A549 (cell line): Measurements from ENCODE around the gene ONECUT2. TPM values are rescaled to one million over a fixed set of nuclear protein-coding genes. Genes with fewer than 3 reads are reported as not detected.

Source experiments
- ATAC-seq, 2 experiments: fragments of 200-7000 bp in 1 of 2; fragments of >200 bp in 1 of 2; cut with Nextera tagmentation in 1 of 2; cut with Tn5 transposase in 1 of 2; 3 replicates each; pipeline versions ENCODE4 v1.8.0 to v1.9.1; 2018 to 2020; ENCODE audit warnings: mild to moderate bottlenecking in 1 of 2, moderate library complexity in 1 of 2
- CTCF ChIA-PET: fragments of 300-600 bp; sonication (Branson Sonifier 250); formaldehyde crosslinking; extraction: SDS; loops from one replicate; lab custom pipeline; 2021; ENCODE audit warnings: antibody characterized with exemption, inconsistent platforms; lab: Yijun Ruan, JAX
- POLR2A ChIA-PET: fragments of 350-600 bp; formaldehyde crosslinking; extraction: SDS; loops from one replicate; lab custom pipeline; 2021; ENCODE audit warnings: antibody characterized with exemption, inconsistent platforms; lab: Yijun Ruan, JAX
- DNase-seq, 2 experiments: peaks; one replicate each; pipeline versions ENCODE4 v3.0.0 to v3.0.0-alpha.2; 2011 to 2016; ENCODE audit warnings: low read depth in 1 of 2, low spot score in 1 of 2
- FAIRE-seq: peaks from 2 replicates; lab custom pipeline; 2011; peaks lifted over from hg19 to GRCh38; lab: Jason Lieb, UNC
- H3K27ac ChIP-seq, 2 experiments: fragments of >200 bp; sonication (Bioruptor Twin); formaldehyde crosslinking; 3 replicates each; pipeline ENCODE4 v1.5.1; 2016 to 2017
- H3K4me1 ChIP-seq: fragments of >200 bp; sonication (Bioruptor Twin); formaldehyde crosslinking; 3 replicates; pipeline ENCODE4 v1.6.1; 2016
- H3K4me2 ChIP-seq: fragments of >200 bp; sonication (Bioruptor Twin); formaldehyde crosslinking; 3 replicates; pipeline ENCODE4 v1.6.1; 2016
- H3K4me3 ChIP-seq: fragments of >200 bp; sonication (Bioruptor Twin); formaldehyde crosslinking; 3 replicates; pipeline ENCODE4 v1.5.1; 2016
- H3K9me3 ChIP-seq: fragments of >200 bp; sonication (Bioruptor Twin); formaldehyde crosslinking; 3 replicates; pipeline ENCODE4 v1.6.1; 2016
- ATOH8 ChIP-seq: fragments of 250-450 bp; sonication (Bioruptor Pico); IDR thresholded peaks from 2 replicates; pipeline ENCODE4 v1.5.0; 2020; ENCODE audit warnings: low read depth, mild to moderate bottlenecking, moderate library complexity
- BCL3 ChIP-seq: fragments of >200 bp; sonication (Bioruptor Twin); formaldehyde crosslinking; IDR thresholded peaks from 3 replicates; pipeline ENCODE4 v1.6.1; 2016
- BHLHE40 ChIP-seq: IDR thresholded peaks from 2 replicates; pipeline ENCODE4 v1.6.1; 2012; ENCODE audit warnings: low read depth, low read length, inconsistent platforms
- CEBPB ChIP-seq, 2 experiments: fragments of >200 bp in 1 of 2; sonication (Bioruptor Twin) in 1 of 2; formaldehyde crosslinking in 1 of 2; IDR thresholded peaks; 2 replicates each; pipeline ENCODE4 v1.6.1; 2012 to 2016
- CHD2 ChIP-seq: fragments of 150-350 bp; IDR thresholded peaks from 2 replicates; pipeline ENCODE4 v1.6.1; 2014; ENCODE audit warnings: low read length; ENCODE audit not compliant: partially characterized antibody
- CHD4 ChIP-seq: fragments of 200-600 bp; sonication (generic); IDR thresholded peaks from 2 replicates; pipeline ENCODE4 v1.6.1; 2016; ENCODE audit warnings: antibody characterized with exemption, mild to moderate bottlenecking, borderline replicate concordance
- EP300 ChIP-seq, 2 experiments: fragments of >200 bp; sonication (Bioruptor Twin); formaldehyde crosslinking; IDR thresholded peaks; 2 replicates in 1 of 2; 3 replicates in 1 of 2; pipeline ENCODE4 v1.6.1; 2016 to 2017
- HDAC2 ChIP-seq: fragments of 200-600 bp; sonication (generic); IDR thresholded peaks from 2 replicates; pipeline ENCODE4 v1.6.1; 2016
- HES2 ChIP-seq: fragments of >200 bp; sonication (Bioruptor Twin); formaldehyde crosslinking; IDR thresholded peaks from 2 replicates; pipeline ENCODE4 v1.6.1; 2016
- HMGXB4 ChIP-seq: fragments of 250-450 bp; sonication (Bioruptor Pico); IDR thresholded peaks from 2 replicates; pipeline ENCODE4 v1.5.0; 2021; ENCODE audit warnings: mild to moderate bottlenecking, moderate library complexity, borderline replicate concordance
- HOXA7 ChIP-seq: fragments of 250-450 bp; sonication (Bioruptor Pico); IDR thresholded peaks from 2 replicates; pipeline ENCODE4 v1.5.0; 2020; ENCODE audit warnings: mild to moderate bottlenecking, moderate library complexity
- HOXB5 ChIP-seq: fragments of 250-450 bp; sonication (Bioruptor Pico); IDR thresholded peaks from 2 replicates; pipeline ENCODE4 v1.5.0; 2020; ENCODE audit warnings: mild to moderate bottlenecking, moderate library complexity
- KDM1A ChIP-seq: fragments of 200-600 bp; sonication (generic); IDR thresholded peaks from 2 replicates; pipeline ENCODE4 v1.6.1; 2016; ENCODE audit warnings: low read depth, mild to moderate bottlenecking
- MAFK ChIP-seq: fragments of 450-650 bp; IDR thresholded peaks from 2 replicates; pipeline ENCODE4 v1.6.1; 2014; ENCODE audit not compliant: partially characterized antibody
- MAZ ChIP-seq: fragments of 150-350 bp; IDR thresholded peaks from 2 replicates; pipeline ENCODE4 v1.6.1; 2014; ENCODE audit warnings: antibody characterized with exemption, low read depth, low read length, borderline replicate concordance
- NFE2L2 ChIP-seq: fragments of 150-350 bp; conservative IDR thresholded peaks from 2 replicates; pipeline ENCODE4 v1.6.1; 2014; ENCODE audit warnings: low read length
- NPAS2 ChIP-seq: fragments of 250-450 bp; sonication (Bioruptor Pico); IDR thresholded peaks from 2 replicates; pipeline ENCODE4 v1.8.0; 2022; ENCODE audit warnings: mild to moderate bottlenecking, moderate library complexity, borderline replicate concordance
- NR3C1 ChIP-seq: fragments of >200 bp; sonication (Bioruptor Twin); formaldehyde crosslinking; IDR thresholded peaks from 3 replicates; pipeline ENCODE4 v1.6.1; 2017
- POLR2A ChIP-seq: IDR thresholded peaks from 2 replicates; pipeline ENCODE4 v1.6.1; 2012; ENCODE audit warnings: mild to moderate bottlenecking, low read length
- REST ChIP-seq: fragments of 200-600 bp; sonication (generic); IDR thresholded peaks from 2 replicates; pipeline ENCODE4 v1.6.1; 2016; ENCODE audit warnings: antibody characterized with exemption, mild to moderate bottlenecking, moderate library complexity
- RFX5 ChIP-seq: fragments of 450-650 bp; IDR thresholded peaks from 2 replicates; pipeline ENCODE4 v1.7.1; 2014; ENCODE audit warnings: antibody characterized with exemption, mild to moderate bottlenecking, moderate library complexity
- SMC3 ChIP-seq: fragments of >200 bp; sonication (Bioruptor Twin); formaldehyde crosslinking; IDR thresholded peaks from 3 replicates; pipeline ENCODE4 v1.6.1; 2018; ENCODE audit warnings: inconsistent platforms
- USF2 ChIP-seq: fragments of 450-650 bp; IDR thresholded peaks from 2 replicates; pipeline ENCODE4 v1.6.1; 2014; ENCODE audit warnings: antibody characterized with exemption
- ZSCAN20 ChIP-seq: fragments of 250-450 bp; sonication (Bioruptor Pico); IDR thresholded peaks from 2 replicates; pipeline ENCODE4 v1.8.0; 2022; ENCODE audit warnings: mild to moderate bottlenecking, moderate library complexity
- WGBS: methylation state at CpG from one replicate; pipeline ENCODE4 v1.1.6; 2017; ENCODE audit errors: missing lambda C conversion rate; 5-methylcytosine and 5-hydroxymethylcytosine counted together
- polyA plus RNA-seq, 4 experiments: library from polyadenylated mRNA; depleted of rRNA in 3 of 4; stranded (reverse); fragments of >200 nt; fragmentation: RNase III in 1 of 4; extraction: RNeasy Plus Mini Kit Qiagen cat#74134 plus additional on column Dnase treatment in 1 of 4; gene quantifications; 2 replicates in 3 of 4; 3 replicates in 1 of 4; pipeline ENCODE4 v1.2.3, GENCODE V29; 2011 to 2017

Gene ONECUT2
- polyA plus RNA-seq, 2 of the 4 experiments (the other 2 are of a cell fraction), result 0.45 to 0.62 TPM

- POLR2A ChIA-PET, result no interaction called here
- Histone ChIP-seq H3K9me3 (no peaks in the 10 kb centered on the region), H3K4me1 (no peaks in the 10 kb centered on the region), H3K4me3 (no peak overlapping the region), H3K4me2 (no peak overlapping the region), H3K27ac (no peak overlapping the region)
- DNase-seq (no peak), FAIRE-seq (no peak), ATAC-seq (no peak)
- WGBS, result 74% methylated on average over 14 of the region's 80 CpGs
- TF ChIP-seq CEBPB (IDR thresholded peaks at IDR 0.05), result no peak
- TF ChIP-seq MAZ, result no peak
- no peak for TF ChIP-seq HDAC2
- TF ChIP-seq CHD4, result no peak
- no peak for TF ChIP-seq BCL3
- no peak for TF ChIP-seq NPAS2 (CRISPR knock-in tag)
- TF ChIP-seq HMGXB4 (CRISPR knock-in tag), result no peak
- no peak for TF ChIP-seq HOXB5 (CRISPR knock-in tag)
- no peak for TF ChIP-seq CHD2
- TF ChIP-seq MAFK, result no peak
- no peak for TF ChIP-seq KDM1A
- no peak for TF ChIP-seq POLR2A
- no peak for TF ChIP-seq USF2
- CTCF ChIA-PET, result no interaction called here
Observed at GRCh38 chr18:57427429-57428201, 7.6 kb upstream of the ONECUT2 start.

GRCh38 chr18:57428221-57429150, 6.7 kb upstream of the ONECUT2 start:
- DNase-seq (no peak), ATAC-seq (no peak), FAIRE-seq (no peak)
- TF ChIP-seq RFX5 (no peak), CHD2 (no peak), KDM1A (no peak), ATOH8 (CRISPR knock-in tag) (no peak), BCL3 (no peak), USF2 (no peak), ZSCAN20 (CRISPR knock-in tag) (no peak), HES2 (no peak), HDAC2 (no peak), NR3C1 (no peak), HOXA7 (CRISPR knock-in tag) (no peak), EP300 (IDR thresholded peaks at IDR 0.05) (no peak), SMC3 (no peak), BHLHE40 (no peak), REST (no peak), NFE2L2 (no peak)

More at GRCh38 chr18:57428221-57429150, 6.7 kb upstream of the ONECUT2 start:
- POLR2A ChIA-PET, result no interaction called here
- H3K9me3 ChIP-seq, result no peaks in the 10 kb centered on the region
- 66% methylated on average over 47 of the region's 99 CpGs for WGBS
- H3K4me2 ChIP-seq, result no peak overlapping the region
- H3K4me1 ChIP-seq, result peaks cover 5% of the 10 kb centered on the region; the same call in 2 of the 3 replicates
- H3K4me3 ChIP-seq, result no peak overlapping the region
- CTCF ChIA-PET, result no interaction called here
- H3K27ac ChIP-seq, result no peak overlapping the region
